GM21515 (cell line): Measurements from ENCODE around the gene CTSW.
A peak's percentile ranks its signal among the peaks of the same experiment; 100 is the strongest.

Experiments used
- ATAC-seq: cut with Tn5 transposase; IDR thresholded peaks from one replicate; pipeline ENCODE4 v1.9.1; 2021; ENCODE audit not compliant: unreplicated experiment

The CTSW gene

GRCh38 chr11:65855927-65856363 lies 23.7 kb upstream of the CTSW start:
- no peak for ATAC-seq

GRCh38 chr11:65856689-65857499 lies 22.7 kb upstream of the CTSW start:
- no peak for ATAC-seq

GRCh38 chr11:65857500-65857852 lies 22.2 kb upstream of the CTSW start:
- no peak for ATAC-seq

GRCh38 chr11:65857853-65858680 lies 21.6 kb upstream of the CTSW start, which contains the start of gene CFL1:
Gene CFL1, minus strand, starts transcription at chr11:65858180. Its CDS starts 81 bp downstream, at chr11:65858099.
- peak; percentile 48 for ATAC-seq

- no peak for ATAC-seq
These were observed 21.0 kb upstream of the CTSW start for GRCh38 chr11:65858681-65859087.

DNA sequence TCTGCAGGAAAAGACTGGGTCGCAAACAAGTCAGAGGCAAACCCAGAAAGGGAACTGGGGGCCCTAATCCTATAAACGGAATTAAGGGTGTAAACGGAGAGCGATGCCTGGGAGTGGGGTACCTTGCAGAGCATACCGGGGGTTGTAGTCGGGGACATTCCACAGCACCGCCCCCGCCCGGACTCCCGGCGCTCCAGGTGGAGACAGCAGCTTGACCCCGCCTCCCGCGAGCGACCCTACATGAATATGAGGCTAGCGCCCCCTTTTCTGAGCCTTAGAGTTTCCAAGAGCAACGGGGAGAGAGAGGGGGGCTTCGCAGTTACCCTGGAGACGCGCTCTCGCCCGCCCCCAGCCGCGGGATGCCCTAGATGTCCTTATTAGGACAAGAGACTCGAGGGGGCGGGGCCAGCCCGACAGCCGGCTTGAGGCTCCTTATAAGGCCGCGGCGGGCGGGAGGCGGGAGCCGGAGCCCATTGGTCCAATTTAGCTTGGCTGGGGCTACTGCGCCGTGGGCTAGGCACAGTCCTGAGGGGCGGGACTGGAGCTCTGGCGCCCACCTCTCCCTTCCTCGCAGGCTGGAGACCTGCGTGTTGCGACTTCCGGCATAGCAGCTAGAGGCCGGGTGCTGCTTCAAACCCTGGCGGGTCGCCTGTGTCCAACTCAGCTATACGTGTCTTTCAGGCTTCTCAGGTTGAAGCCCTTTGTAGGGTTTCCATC lies 20.4 kb upstream of the CTSW start:
- ATAC-seq: peak; percentile 51

- no peak for ATAC-seq
These were observed 19.8 kb upstream of the CTSW start for GRCh38 chr11:65859812-65860277.

DNA sequence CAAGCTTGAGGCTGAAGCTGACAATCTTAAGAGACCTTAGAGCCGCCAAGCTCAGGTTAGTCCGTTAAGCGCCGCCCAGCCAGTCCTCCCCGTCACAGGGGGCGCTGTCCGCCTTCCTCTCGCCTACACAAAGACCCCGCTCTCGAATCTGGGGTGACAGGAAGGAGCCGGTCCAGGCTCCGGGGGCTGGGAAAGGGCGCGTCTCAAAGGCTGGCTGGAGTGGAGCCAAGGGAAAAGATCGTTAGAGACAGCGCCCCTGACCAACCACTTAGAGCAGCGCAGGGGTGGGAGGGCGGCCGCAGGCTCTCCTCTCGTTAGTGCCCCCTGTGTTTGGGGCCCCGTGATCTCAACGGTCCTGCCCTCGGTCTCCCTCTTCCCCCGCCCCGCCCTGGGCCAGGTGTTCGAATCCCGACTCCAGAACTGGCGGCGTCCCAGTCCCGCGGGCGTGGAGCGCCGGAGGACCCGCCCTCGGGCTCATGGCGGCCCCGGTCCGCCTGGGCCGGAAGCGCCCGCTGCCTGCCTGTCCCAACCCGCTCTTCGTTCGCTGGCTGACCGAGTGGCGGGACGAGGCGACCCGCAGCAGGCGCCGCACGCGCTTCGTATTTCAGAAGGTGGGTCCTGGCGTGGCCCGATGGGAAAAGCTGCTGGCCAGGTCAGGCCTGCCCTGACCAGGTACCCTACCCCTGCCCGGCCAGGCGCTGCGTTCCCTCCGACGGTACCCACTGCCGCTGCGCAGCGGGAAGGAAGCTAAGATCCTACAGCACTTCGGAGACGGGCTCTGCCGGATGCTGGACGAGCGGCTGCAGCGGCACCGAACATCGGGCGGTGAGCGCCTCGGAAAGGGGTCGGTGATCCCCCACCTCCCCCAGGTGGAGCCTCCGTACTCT lies 19.1 kb upstream of the CTSW start, which contains the start of gene MUS81:
Gene MUS81, plus strand, starts transcription at position 156 of the 887 bp plus-strand sequence. Its CDS starts 321 bp downstream, at position 477.
- ATAC-seq: no peak

DNA sequence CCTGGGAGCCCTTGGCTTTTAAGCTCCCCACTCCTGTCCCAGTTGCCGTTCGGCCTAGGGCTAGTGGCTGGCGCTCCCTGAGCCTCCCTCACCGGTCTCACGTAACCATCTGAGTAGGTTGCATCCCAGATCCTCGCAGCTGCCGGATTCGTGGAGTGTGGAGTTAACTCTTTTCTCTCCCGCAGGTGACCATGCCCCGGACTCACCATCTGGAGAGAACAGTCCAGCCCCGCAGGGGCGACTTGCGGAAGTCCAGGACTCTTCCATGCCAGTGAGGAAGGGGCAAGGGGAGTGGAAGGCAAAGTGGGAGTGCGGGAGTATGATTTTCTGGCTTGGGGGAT lies 18.5 kb upstream of the CTSW start:
- no peak for ATAC-seq

- no peak for ATAC-seq
These were observed 18.0 kb upstream of the CTSW start for GRCh38 chr11:65861533-65862183.

DNA sequence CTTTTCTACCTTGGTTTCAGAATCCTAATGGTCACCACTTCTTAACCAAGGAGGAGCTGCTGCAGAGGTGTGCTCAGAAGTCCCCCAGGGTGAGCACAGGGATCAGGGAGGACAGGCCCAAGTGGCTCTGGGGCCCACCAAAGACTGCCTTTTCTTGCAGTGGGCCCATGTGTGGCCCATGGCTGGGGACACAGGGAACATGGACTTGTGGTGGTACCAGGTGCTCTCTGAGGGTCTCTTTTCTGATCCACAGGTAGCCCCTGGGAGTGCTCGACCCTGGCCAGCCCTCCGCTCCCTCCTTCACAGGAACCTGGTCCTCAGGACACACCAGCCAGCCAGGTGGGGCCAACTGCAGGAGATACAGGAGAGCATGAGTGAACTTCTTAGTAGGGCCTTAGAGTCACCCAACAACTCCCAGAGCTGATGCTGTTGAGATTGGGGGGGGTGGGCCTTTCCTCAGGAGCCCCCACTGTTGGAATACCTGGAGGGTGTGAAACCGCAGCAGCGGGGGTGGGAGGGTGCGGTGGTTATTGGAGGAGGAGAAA lies 17.4 kb upstream of the CTSW start:
- no peak for ATAC-seq

- ATAC-seq: no peak
These were observed 16.4 kb upstream of the CTSW start for GRCh38 chr11:65862941-65863888.

- ATAC-seq: no peak
These were observed 15.5 kb upstream of the CTSW start for GRCh38 chr11:65863889-65864705.

- no peak for ATAC-seq
These were observed 14.7 kb upstream of the CTSW start for GRCh38 chr11:65864706-65865471.

- no peak for ATAC-seq
These were observed 14.0 kb upstream of the CTSW start for GRCh38 chr11:65865550-65866172.
